NCI-H524 treated with DMSO at 0.1 percent for 48 hours (cell line): ENCODE measurements around the gene KRT79.

Experiments
- DNase-seq: peaks from one replicate; lab custom pipeline; 2025; lab: John Stamatoyannopoulos, UW

The KRT79 gene

GRCh38 chr12:52818388-52818787 is 15.7 kb downstream of the KRT79 start:
- no peak for DNase-seq

- no peak for DNase-seq
Observed at GRCh38 chr12:52817699-52818238, 16.3 kb downstream of the KRT79 start.

GRCh38 chr12:52817003-52817698 is 17.0 kb downstream of the KRT79 start:
- DNase-seq = no peak

GRCh38 chr12:52815676-52816588 is 18.2 kb downstream of the KRT79 start:
- no peak for DNase-seq

- no peak for DNase-seq
Observed at GRCh38 chr12:52815161-52815560, 18.9 kb downstream of the KRT79 start.

- no peak for DNase-seq
Observed at GRCh38 chr12:52814710-52815155, 19.4 kb downstream of the KRT79 start.

GRCh38 chr12:52813885-52814709 is 20.0 kb downstream of the KRT79 start, which contains the start of gene KRT4:
TSS of gene KRT4 (minus strand) at chr12:52814116. CDS start at chr12:52814058, 58 bp downstream.
- no peak for DNase-seq

GRCh38 chr12:52813203-52813819 is 20.8 kb downstream of the KRT79 start:
- no peak for DNase-seq

- no peak for DNase-seq
Observed at GRCh38 chr12:52812749-52813148, 21.4 kb downstream of the KRT79 start.

- DNase-seq = no peak
Observed at GRCh38 chr12:52812073-52812400, 22.1 kb downstream of the KRT79 start.

GRCh38 chr12:52811191-52812072 is 22.7 kb downstream of the KRT79 start:
- DNase-seq = no peak

- DNase-seq = no peak
Observed at GRCh38 chr12:52810554-52810953, 23.6 kb downstream of the KRT79 start.

GRCh38 chr12:52809166-52809565 is 24.9 kb downstream of the KRT79 start:
- DNase-seq = no peak

- DNase-seq = no peak
Observed at GRCh38 chr12:52808573-52809160, 25.4 kb downstream of the KRT79 start.

- no peak for DNase-seq
Observed at GRCh38 chr12:52807544-52808470, 26.3 kb downstream of the KRT79 start.

- DNase-seq = no peak
Observed at GRCh38 chr12:52806821-52807543, 27.1 kb downstream of the KRT79 start.

- no peak for DNase-seq
Observed at GRCh38 chr12:52806169-52806811, 27.8 kb downstream of the KRT79 start.

GRCh38 chr12:52805739-52806138 is 28.4 kb downstream of the KRT79 start:
- no peak for DNase-seq
